NCI-H748 treated with DMSO at 0.1 percent for 48 hours (cell line): ENCODE measurements around the gene ADAMTS2.

ENCODE experiments used
- DNase-seq: peaks from one replicate; lab custom pipeline; 2025; lab: John Stamatoyannopoulos, UW

The ADAMTS2 gene

GRCh38 chr5:179278546-179278945 is 66.7 kb downstream of the ADAMTS2 start:
- DNase-seq = no peak

- DNase-seq = no peak
Observed at GRCh38 chr5:179278119-179278518, 67.1 kb downstream of the ADAMTS2 start.

GRCh38 chr5:179276838-179277395 is 68.3 kb downstream of the ADAMTS2 start:
- no peak for DNase-seq

GRCh38 chr5:179275941-179276837 is 69.1 kb downstream of the ADAMTS2 start:
- DNase-seq = no peak

GRCh38 chr5:179275381-179275878 is 69.8 kb downstream of the ADAMTS2 start:
- DNase-seq = no peak

- no peak for DNase-seq
Observed at GRCh38 chr5:179274321-179275315, 70.6 kb downstream of the ADAMTS2 start.

- no peak for DNase-seq
Observed at GRCh38 chr5:179273441-179274145, 71.7 kb downstream of the ADAMTS2 start.

GRCh38 chr5:179273073-179273435 is 72.2 kb downstream of the ADAMTS2 start:
- DNase-seq = no peak

GRCh38 chr5:179272326-179273072 is 72.8 kb downstream of the ADAMTS2 start:
- no peak for DNase-seq

- no peak for DNase-seq
Observed at GRCh38 chr5:179271821-179272325, 73.4 kb downstream of the ADAMTS2 start.

- DNase-seq = no peak
Observed at GRCh38 chr5:179271428-179271734, 73.9 kb downstream of the ADAMTS2 start.

- no peak for DNase-seq
Observed at GRCh38 chr5:179270581-179271427, 74.5 kb downstream of the ADAMTS2 start.

GRCh38 chr5:179269781-179270543 is 75.3 kb downstream of the ADAMTS2 start:
- no peak for DNase-seq

GRCh38 chr5:179268966-179269693 is 76.1 kb downstream of the ADAMTS2 start:
- DNase-seq = no peak

- no peak for DNase-seq
Observed at GRCh38 chr5:179268399-179268952, 76.8 kb downstream of the ADAMTS2 start.

GRCh38 chr5:179267671-179268083 is 77.6 kb downstream of the ADAMTS2 start:
- no peak for DNase-seq

- DNase-seq = no peak
Observed at GRCh38 chr5:179267071-179267670, 78.1 kb downstream of the ADAMTS2 start.
